Endothelial cell of umbilical vein (primary cell): ENCODE results near the gene FAAP100. TPM values are rescaled to one million over a fixed set of nuclear protein-coding genes. Genes with fewer than 3 reads are reported as not detected.

Source experiments
- BruUV-seq: library from RNA; stranded (reverse); fragments of 400-500 nt; replicated peaks from 2 replicates; lab custom pipeline; 2021; lab: Mats Ljungman, UMichigan
- CTCF ChIA-PET: fragments of 300-600, 350-600 bp; sonication (Branson Sonifier 250); formaldehyde crosslinking; loops from one replicate; lab custom pipeline; 2021; ENCODE audit warnings: antibody characterized with exemption, inconsistent platforms; lab: Charles Lee
- POLR2A ChIA-PET: fragments of 300-600, 350-600 bp; sonication (Branson Sonifier 250); formaldehyde crosslinking; loops from one replicate; lab custom pipeline; 2021; ENCODE audit warnings: antibody characterized with exemption, inconsistent platforms; lab: Charles Lee
- DNase-seq: peaks from one replicate; pipeline ENCODE4 v3.0.0-alpha.2; 2011; ENCODE audit warnings: low read depth, low spot score
- FAIRE-seq: peaks from 2 replicates; lab custom pipeline; 2011; peaks lifted over from hg19 to GRCh38; lab: Jason Lieb, UNC
- H2AFZ ChIP-seq: 2 replicates; pipeline ENCODE4 v1.6.0; 2012; ENCODE audit warnings: low read depth, low read length, control low read depth, inconsistent platforms
- H3K27ac ChIP-seq: 2 replicates; pipeline ENCODE4 v1.5.1; 2011; ENCODE audit warnings: low read depth, mild to moderate bottlenecking, control low read depth, low read length, moderate library complexity; ENCODE audit not compliant: insufficient read depth
- H3K27me3 ChIP-seq, 2 experiments: 2 replicates each; pipeline versions ENCODE4 v1.6.0 to v1.6.1; 2011; ENCODE audit warnings: low read length in 2 of 2, mixed read lengths in 1 of 2; ENCODE audit not compliant: control insufficient read depth in 2 of 2, insufficient read depth in 2 of 2
- H3K36me3 ChIP-seq, 2 experiments: 2 replicates in 1 of 2; 3 replicates in 1 of 2; pipeline ENCODE4 v1.5.1; 2011; ENCODE audit warnings: low read length in 2 of 2, mild to moderate bottlenecking in 1 of 2, moderate library complexity in 1 of 2; ENCODE audit not compliant: control insufficient read depth in 2 of 2, insufficient read depth in 2 of 2; ENCODE audit errors: extremely low read depth in 1 of 2
- H3K4me1 ChIP-seq: 3 replicates; pipeline ENCODE4 v1.5.1; 2011; ENCODE audit warnings: mild to moderate bottlenecking, low read length; ENCODE audit not compliant: control insufficient read depth, insufficient read depth; ENCODE audit errors: extremely low read depth
- H3K4me2 ChIP-seq: 2 replicates; pipeline ENCODE4 v1.6.1; 2011; ENCODE audit warnings: low read length, control low read depth, mixed read lengths; ENCODE audit not compliant: insufficient read depth
- H3K4me3 ChIP-seq, 3 experiments: fragments of 200-600 bp in 1 of 3; sonication (generic), shearing (Covaris generic) in 1 of 3; replicated peaks in 1 of 3; 2 replicates each; pipeline ENCODE4 v1.5.1; 2011 to 2016; ENCODE audit warnings: control low read depth in 3 of 3, low read length in 3 of 3, mild to moderate bottlenecking in 2 of 3, inconsistent platforms in 1 of 3, low read depth in 1 of 3, moderate library complexity in 1 of 3; ENCODE audit not compliant: insufficient read depth in 1 of 3
- H3K79me2 ChIP-seq: 2 replicates; pipeline ENCODE4 v1.6.0; 2012; ENCODE audit warnings: low read length, inconsistent platforms; ENCODE audit not compliant: control insufficient read depth, insufficient read depth
- H3K9ac ChIP-seq: replicated peaks from 2 replicates; pipeline ENCODE3; 2011; ENCODE audit warnings: low read length, control low read depth; ENCODE audit not compliant: insufficient read depth; ENCODE audit errors: extremely low read depth
- H3K9me1 ChIP-seq: replicated peaks from 3 replicates; pipeline ENCODE4 v1.6.0; 2011; ENCODE audit warnings: mild to moderate bottlenecking, low read length; ENCODE audit not compliant: control insufficient read depth, insufficient read depth; ENCODE audit errors: extremely low read depth
- H3K9me3 ChIP-seq: replicated peaks from 2 replicates; pipeline ENCODE4 v1.5.1; 2012; ENCODE audit warnings: low read length, inconsistent platforms; ENCODE audit not compliant: control insufficient read depth, insufficient read depth
- H4K20me1 ChIP-seq: replicated peaks from 2 replicates; pipeline ENCODE3; 2011; ENCODE audit warnings: mild to moderate bottlenecking, low read length; ENCODE audit not compliant: control insufficient read depth, insufficient read depth; ENCODE audit errors: extremely low read depth
- EZH2 ChIP-seq: IDR thresholded peaks from 2 replicates; pipeline ENCODE4 v1.6.1; 2012; ENCODE audit warnings: borderline replicate concordance, low read depth, mild to moderate bottlenecking, moderate library complexity, low read length, inconsistent platforms; ENCODE audit not compliant: severe bottlenecking
- FOS ChIP-seq: IDR thresholded peaks from 2 replicates; pipeline ENCODE4 v1.6.1; 2011; ENCODE audit warnings: mild to moderate bottlenecking, low read length, moderate library complexity, borderline replicate concordance; ENCODE audit not compliant: insufficient read depth
- GATA2 ChIP-seq: IDR thresholded peaks from 2 replicates; pipeline ENCODE4 v1.7.0; 2011; ENCODE audit warnings: low read depth, mild to moderate bottlenecking, moderate library complexity, mixed read lengths, low read length; ENCODE audit not compliant: insufficient read length, insufficient read depth
- JUN ChIP-seq: IDR thresholded peaks from 2 replicates; pipeline ENCODE4 v1.6.1; 2011; ENCODE audit warnings: borderline replicate concordance, low read depth; ENCODE audit not compliant: insufficient read length, insufficient read depth
- MAX ChIP-seq: IDR thresholded peaks from 2 replicates; pipeline ENCODE4 v1.6.1; 2011; ENCODE audit not compliant: insufficient read depth, insufficient read length
- MYC ChIP-seq: IDR thresholded peaks from one replicate; pipeline ENCODE4 v1.6.1; 2011; ENCODE audit warnings: mild to moderate bottlenecking, low read depth, low read length
- POLR2A ChIP-seq: IDR thresholded peaks from 2 replicates; pipeline ENCODE4 v1.6.1; 2012; ENCODE audit warnings: low read depth, mild to moderate bottlenecking, control low read depth, low read length
- POLR2AphosphoS5 ChIP-seq: IDR thresholded peaks from 2 replicates; pipeline ENCODE4 v1.6.1; 2012; ENCODE audit warnings: low read depth, mild to moderate bottlenecking, control low read depth, low read length, moderate library complexity; ENCODE audit not compliant: insufficient read depth
- dilution Hi-C: fragments of 300-500 bp; cut with MboI; formaldehyde crosslinking; loops from one replicate; pipeline ENCODE4 v1.15.0; 2019; ENCODE audit warnings: low sequenced_read_pairs; ENCODE audit not compliant: extremely low pct_ligation_motif_present
- intact Hi-C: fragments of 100-400 bp; cut with micrococcal nuclease; formaldehyde crosslinking; loops from one replicate; pipeline ENCODE4 v1.10.0; 2022
- polyA plus RNA-seq, 4 experiments: library from polyadenylated mRNA; depleted of rRNA in 3 of 4; stranded (reverse) in 3 of 4; unstranded in 1 of 4; fragments of >200 nt; gene quantifications; 2 replicates each; pipeline versions ENCODE4 v1.2.1 to v1.2.3, GENCODE V29; 2011 to 2012; ENCODE audit warnings: missing spikeins in 1 of 4
- total RNA-seq: library from RNA; stranded (reverse); gene quantifications from 2 replicates; pipeline ENCODE4 v1.2.3, GENCODE V29; 2021
- TF ChIP-seq, protein P1 (sequence below), 2 donors: IDR thresholded peaks; 1 replicate in 1 of 2; 2 replicates in 1 of 2; pipeline ENCODE4 v1.5.1; 2011; ENCODE audit warnings: low read length in 2 of 2, mild to moderate bottlenecking in 2 of 2, moderate library complexity in 2 of 2, control low read depth in 1 of 2, inconsistent platforms in 1 of 2, low read depth in 1 of 2; ENCODE audit not compliant: insufficient read depth in 1 of 2; ENCODE audit errors: extremely low read depth in 1 of 2

The FAAP100 gene
- total and polyA plus RNA-seq, 2 donors (not counting 3 experiments of a cell fraction or from before 2014, with no cell fraction given) = 35.4 to 54.3 TPM

DNA sequence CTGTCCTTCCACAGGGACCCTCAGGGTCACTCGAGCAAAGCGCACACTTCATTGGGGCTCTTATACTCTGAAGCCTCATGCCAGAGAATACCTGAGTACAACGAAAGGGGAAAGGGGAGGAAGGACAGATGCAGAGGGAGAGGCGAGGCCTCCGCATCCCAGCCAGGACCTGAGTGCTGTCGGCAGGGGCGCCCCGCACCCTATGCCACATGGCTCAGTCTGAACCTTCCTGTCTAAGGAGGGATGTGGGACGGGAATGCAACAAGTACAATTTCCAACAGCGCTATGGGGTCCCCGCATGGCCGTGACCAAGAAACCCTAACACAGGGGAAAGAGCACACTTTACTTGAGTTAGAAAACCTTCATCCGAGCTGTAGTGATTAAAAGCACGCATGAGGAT is 39.8 kb upstream of the FAAP100 start:
- intact Hi-C loops (no loop called here), dilution Hi-C loops (no loop called here)
- Histone ChIP-seq H3K9me3 (no peaks in the 10 kb centered on the region), H3K4me1 (no peaks in the 10 kb centered on the region), H4K20me1 (no peaks in the 10 kb centered on the region), H3K9ac (no peak overlapping the region), H3K4me3 (no peak overlapping the region), H2AFZ (no peak overlapping the region), H3K27me3 (no peaks in the 10 kb centered on the region), H3K79me2 (peaks cover 3% of the 10 kb centered on the region), H3K4me2 (no peak overlapping the region), H3K36me3 (peaks cover 31 to 47% of the 10 kb centered on the region in 2 experiments), H3K9me1 (no peaks in the 10 kb centered on the region), H3K27ac (no peak overlapping the region)
- CTCF ChIA-PET = no interaction called here
- no peak for DNase-seq
- no peak for FAIRE-seq
- no TSS peak for BruUV-seq
- TF ChIP-seq EZH2 = no peak
- TF ChIP-seq GATA2 = no peak
- no peak for TF ChIP-seq POLR2A
- POLR2A ChIA-PET = no interaction called here

DNA sequence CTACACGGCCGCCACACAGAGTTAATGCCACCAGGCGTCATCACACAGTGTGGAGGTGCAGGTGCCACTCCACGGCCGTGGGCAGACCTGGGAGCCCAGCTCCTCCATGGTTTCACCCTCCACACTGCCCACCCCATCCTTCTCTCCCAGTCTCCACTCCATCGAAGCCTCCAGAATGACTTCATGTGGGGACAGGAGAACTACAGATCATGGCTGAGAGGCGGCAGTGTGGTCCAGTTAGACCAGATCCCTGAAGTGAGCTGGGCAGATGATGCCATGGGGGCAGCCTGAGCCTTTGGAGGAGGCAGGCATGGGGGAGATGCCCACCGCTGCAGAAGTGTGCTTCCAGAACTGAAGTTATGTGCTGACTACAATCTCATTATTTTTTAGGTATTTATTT is 38.0 kb upstream of the FAAP100 start:
- intact Hi-C loops = no loop called here
- POLR2A ChIA-PET = no interaction called here
- BruUV-seq = no TSS peak

More for the DNA sequence above, 38.0 kb upstream of the FAAP100 start:
- peaks cover 3% of the 10 kb centered on the region for H3K79me2 ChIP-seq
- no peaks in the 10 kb centered on the region for H3K27me3 ChIP-seq
- dilution Hi-C loops = no loop called here
- TF ChIP-seq FOS (no peak), EZH2 (no peak), JUN (no peak), MYC (no peak), MAX (no peak), POLR2A (no peak), POLR2AphosphoS5 (no peak), GATA2 (no peak)
- TF ChIP-seq, protein P1, sequence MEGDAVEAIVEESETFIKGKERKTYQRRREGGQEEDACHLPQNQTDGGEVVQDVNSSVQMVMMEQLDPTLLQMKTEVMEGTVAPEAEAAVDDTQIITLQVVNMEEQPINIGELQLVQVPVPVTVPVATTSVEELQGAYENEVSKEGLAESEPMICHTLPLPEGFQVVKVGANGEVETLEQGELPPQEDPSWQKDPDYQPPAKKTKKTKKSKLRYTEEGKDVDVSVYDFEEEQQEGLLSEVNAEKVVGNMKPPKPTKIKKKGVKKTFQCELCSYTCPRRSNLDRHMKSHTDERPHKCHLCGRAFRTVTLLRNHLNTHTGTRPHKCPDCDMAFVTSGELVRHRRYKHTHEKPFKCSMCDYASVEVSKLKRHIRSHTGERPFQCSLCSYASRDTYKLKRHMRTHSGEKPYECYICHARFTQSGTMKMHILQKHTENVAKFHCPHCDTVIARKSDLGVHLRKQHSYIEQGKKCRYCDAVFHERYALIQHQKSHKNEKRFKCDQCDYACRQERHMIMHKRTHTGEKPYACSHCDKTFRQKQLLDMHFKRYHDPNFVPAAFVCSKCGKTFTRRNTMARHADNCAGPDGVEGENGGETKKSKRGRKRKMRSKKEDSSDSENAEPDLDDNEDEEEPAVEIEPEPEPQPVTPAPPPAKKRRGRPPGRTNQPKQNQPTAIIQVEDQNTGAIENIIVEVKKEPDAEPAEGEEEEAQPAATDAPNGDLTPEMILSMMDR (IDR thresholded peaks at IDR 0.05; ENCODE audit: extremely low read depth in 1 of 2, insufficient read depth in 1 of 2, low read depth in 1 of 2, low read length in 2 of 2) = no peak
- CTCF ChIA-PET = interaction anchor here (1.2 kb wide), 1 partner anchor 22 kb away, joined by 3 read pairs; no protein-coding TSS in a partner anchor
- no peak overlapping the region for H3K27ac ChIP-seq
- FAIRE-seq (no peak), DNase-seq (no peak)
- peaks cover 28 to 52% of the 10 kb centered on the region in 2 experiments for H3K36me3 ChIP-seq
- H3K9ac ChIP-seq = no peak overlapping the region
- H3K4me1 ChIP-seq = no peaks in the 10 kb centered on the region
- H3K9me1 ChIP-seq = no peaks in the 10 kb centered on the region
- no peak overlapping the region for H3K4me2 ChIP-seq
- no peak overlapping the region for H3K4me3 ChIP-seq
- H3K9me3 ChIP-seq = no peaks in the 10 kb centered on the region
- H4K20me1 ChIP-seq = no peaks in the 10 kb centered on the region
- H2AFZ ChIP-seq = no peak overlapping the region
